K562 (cell line): ENCODE data around the gene PLCD1. TPM values are rescaled to one million over a fixed set of nuclear protein-coding genes. Genes with fewer than 3 reads are reported as not detected.
A peak's percentile ranks its signal among the peaks of the same experiment; 100 is the strongest.

Source experiments
- CTBP1 ChIP-seq: fragments of 450-650 bp; IDR thresholded peaks from 2 replicates; pipeline ENCODE4 v1.6.1; 2016; ENCODE audit warnings: borderline replicate concordance
- DEAF1 ChIP-seq: fragments of 450-650 bp; formaldehyde crosslinking; IDR thresholded peaks from 2 replicates; pipeline ENCODE4 v1.4.0; 2020; ENCODE audit warnings: mild to moderate bottlenecking, moderate library complexity
- FOXJ2 ChIP-seq: fragments of 200-800 bp; sonication (Bioruptor generic); IDR thresholded peaks from 2 replicates; pipeline ENCODE4 v1.6.1; 2016; ENCODE audit warnings: missing genetic modification characterization, missing compliant biosample characterization
- HNRNPK ChIP-seq: fragments of 200-400 bp; formaldehyde crosslinking; IDR thresholded peaks from one replicate; pipeline ENCODE4 v1.6.1; 2018; ENCODE audit warnings: mild to moderate bottlenecking, low read depth, low read length; ENCODE audit not compliant: poor library complexity, severe bottlenecking
- MAZ ChIP-seq, 2 experiments: fragments of 450-650 bp in 1 of 2; sonication (generic) in 1 of 2; formaldehyde crosslinking; IDR thresholded peaks in 1 of 2; conservative IDR thresholded peaks in 1 of 2; 2 replicates each; pipeline versions ENCODE4 v1.4.0 to v1.5.0; 2020; ENCODE audit warnings: mild to moderate bottlenecking in 1 of 2, missing genetic modification reagents in 1 of 2
- MYC ChIP-seq, 2 experiments: fragments of 250-450 bp in 1 of 2; sonication (Bioruptor Pico) in 1 of 2; IDR thresholded peaks; 2 replicates each; pipeline versions ENCODE4 v1.5.1 to v1.6.1; 2012 to 2021; ENCODE audit warnings: low read depth in 2 of 2, borderline replicate concordance in 1 of 2, improper control_type of control experiment in 1 of 2, low read length in 1 of 2, mild to moderate bottlenecking in 1 of 2, moderate library complexity in 1 of 2
- RBFOX2 ChIP-seq: fragments of 200-400 bp; formaldehyde crosslinking; IDR thresholded peaks from 2 replicates; pipeline ENCODE4 v1.6.1; 2017; ENCODE audit warnings: low read depth, mild to moderate bottlenecking, low read length, moderate library complexity
- RCOR1 ChIP-seq, 2 experiments: IDR thresholded peaks; 2 replicates each; pipeline ENCODE4 v1.6.1; 2012; ENCODE audit warnings: low read depth in 2 of 2, low read length in 2 of 2, borderline replicate concordance in 1 of 2, improper control_type of control experiment in 1 of 2
- SMC3 ChIP-seq: conservative IDR thresholded peaks from 2 replicates; pipeline ENCODE4 v1.6.1; 2011; ENCODE audit warnings: low read depth, low read length, improper control_type of control experiment; ENCODE audit not compliant: insufficient read depth
- STAG1 ChIP-seq: sonication (generic); formaldehyde crosslinking; IDR thresholded peaks from 2 replicates; pipeline ENCODE4 v1.5.0; 2020; ENCODE audit warnings: missing genetic modification reagents, borderline replicate concordance
- TEAD4 ChIP-seq, 2 experiments: sonication (generic) in 1 of 2; formaldehyde crosslinking in 1 of 2; IDR thresholded peaks; 2 replicates each; pipeline versions ENCODE4 v1.6.1 to v1.8.0; 2012 to 2022; ENCODE audit warnings: borderline replicate concordance in 1 of 2, inconsistent platforms in 1 of 2, low read length in 1 of 2, mild to moderate bottlenecking in 1 of 2, missing genetic modification reagents in 1 of 2
- XRCC5 ChIP-seq: fragments of 200-400 bp; formaldehyde crosslinking; IDR thresholded peaks from 2 replicates; pipeline ENCODE4 v1.6.1; 2017; ENCODE audit warnings: low read depth, mild to moderate bottlenecking, low read length
- ZFP36 ChIP-seq: fragments of 150-350 bp; IDR thresholded peaks from 2 replicates; pipeline ENCODE4 v1.6.1; 2018; ENCODE audit warnings: low read length, low read depth; ENCODE audit not compliant: partially characterized antibody
- ZNF407 ChIP-seq: fragments of 450-650 bp; IDR thresholded peaks from 2 replicates; pipeline ENCODE4 v1.6.1; 2016; ENCODE audit warnings: low read depth
- ZNF57 ChIP-seq: fragments of 450-650 bp; formaldehyde crosslinking; IDR thresholded peaks from 2 replicates; pipeline ENCODE4 v1.4.0; 2020; ENCODE audit warnings: mild to moderate bottlenecking, moderate library complexity
- polyA plus RNA-seq, 8 experiments: library from polyadenylated mRNA; depleted of rRNA in 4 of 8; stranded (reverse) in 5 of 8; unstranded in 3 of 8; fragments of >200 nt; fragmentation: Nextera tagmentation in 2 of 8; fragmentation: Illumina TruSeq in 1 of 8; extraction: Ambion mirVana in 2 of 8; extraction: Trizol in 1 of 8; gene quantifications; 2 replicates each; pipeline versions ENCODE4 v1.2.1 to v1.2.3, GENCODE V29; 2011 to 2014; ENCODE audit warnings: inconsistent platforms in 1 of 8, missing spikeins in 1 of 8
- total RNA-seq, 7 experiments: library from RNA; depleted of rRNA in 6 of 7; stranded (reverse); fragments of >200 nt in 6 of 7; fragmentation: Illumina TruSeq in 2 of 7; extraction: Trizol in 2 of 7; gene quantifications; 2 replicates each; pipeline versions ENCODE4 v1.2.1 to v1.2.3, GENCODE V29; 2011 to 2021; ENCODE audit warnings: low replicate concordance in 1 of 7

The PLCD1 gene
- total and polyA plus RNA-seq, 9 of the 15 experiments (the other 6 are each of a cell fraction or from before 2014, with no cell fraction given): 5.4 to 209 (median 116) TPM

- TF ChIP-seq ZNF407: no peak
- no peak for TF ChIP-seq ZNF57 (CRISPR knock-in tag)
- TF ChIP-seq STAG1 (CRISPR knock-in tag): peak; percentile 80; the same call in 1 of the 2 replicates
- peak; percentile 78 for TF ChIP-seq DEAF1 (CRISPR knock-in tag)
- peak; percentile 96 for TF ChIP-seq SMC3
- TF ChIP-seq RCOR1 (IDR thresholded peaks at IDR 0.05; ENCODE audit: borderline replicate concordance in 1 of 2, low read depth in 2 of 2, low read length in 2 of 2): peak in 1 of 2 experiments; percentile 73; a peak in 1 of 4 replicates
- TF ChIP-seq XRCC5: peak; percentile 75; the same call in 1 of the 2 replicates
- TF ChIP-seq FOXJ2 (tag): no peak
- TF ChIP-seq ZFP36: no peak
- TF ChIP-seq TEAD4 (IDR thresholded peaks at IDR 0.05; ENCODE audit: low read length): peak; percentile 23; the same call in 1 of the 2 replicates
- TF ChIP-seq TEAD4 (CRISPR knock-in tag; IDR thresholded peaks at IDR 0.05; ENCODE audit: borderline replicate concordance): no peak
- no peak for TF ChIP-seq RBFOX2
- TF ChIP-seq CTBP1: peak; percentile 40; the same call in 1 of the 2 replicates
- TF ChIP-seq MAZ (CRISPR knock-in tag; conservative IDR thresholded peaks at IDR 0.05 in 1 of 2, IDR thresholded peaks at IDR 0.05 in 1 of 2): 0 out of 4 replicates have a peak, but pooled peaks of 1 of the 2 experiments have one; percentile 43
- TF ChIP-seq MYC (IDR thresholded peaks at IDR 0.05; ENCODE audit: low read depth, low read length): 0 out of 2 replicates have a peak, but pooled peaks have one; percentile 13
- TF ChIP-seq MYC (CRISPR knock-in tag; IDR thresholded peaks at IDR 0.05; ENCODE audit: borderline replicate concordance, low read depth): no peak
- TF ChIP-seq HNRNPK: no peak
These were observed 62.1 kb downstream of the PLCD1 start (continued) for GRCh38 chr3:37967260-37967881.
